ENCODE data around the gene LRP4. TPM values are rescaled to one million over a fixed set of nuclear protein-coding genes. Genes with fewer than 3 reads are reported as not detected.

LRP4 gene
- polyA plus RNA-seq, 1 donor from 2014 or later, result not detected

DNA sequence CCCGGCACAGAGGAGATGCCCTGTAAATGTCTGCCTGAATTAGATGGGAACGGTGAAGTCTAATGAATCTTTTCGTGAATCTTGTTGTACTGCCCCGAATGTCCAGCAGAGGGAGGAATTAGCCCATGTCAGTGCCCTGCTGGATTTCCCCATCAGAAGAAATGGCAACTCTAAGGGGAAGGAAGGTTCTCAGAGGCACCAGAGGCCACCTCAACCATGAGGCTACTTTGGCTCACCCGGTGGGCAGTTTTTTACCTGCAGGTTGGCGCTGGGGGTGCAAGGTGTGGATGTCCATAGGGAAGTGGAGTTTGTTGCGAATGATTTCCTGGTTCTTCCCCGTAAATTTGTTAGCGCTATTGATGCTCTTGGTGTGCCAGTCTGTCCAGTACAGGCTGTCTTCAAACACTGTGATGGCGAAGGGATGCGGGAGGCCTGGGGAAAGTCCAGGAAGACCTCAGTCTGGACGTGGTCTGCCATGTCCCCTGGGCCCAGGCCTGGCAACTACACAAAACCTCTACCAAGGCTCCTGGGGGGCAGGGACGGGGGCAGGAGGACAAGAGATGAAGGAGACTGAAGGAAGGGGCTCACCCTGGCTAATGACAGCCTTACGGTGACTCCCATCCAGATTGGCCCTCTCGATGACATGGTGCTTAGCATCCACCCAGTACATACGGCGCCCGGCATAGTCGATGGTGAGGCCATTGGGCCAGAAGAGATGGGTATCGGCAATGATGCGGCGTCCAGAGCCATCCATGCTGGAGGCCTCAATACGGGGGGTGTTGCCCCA lies 28.5 kb downstream of the LRP4 start:
- H4K20me1 ChIP-seq (ENCODE audit: insufficient read depth), result no peaks in the 10 kb centered on the region
- H2AFZ ChIP-seq (ENCODE audit: low read depth, low read length), result no peak overlapping the region
- no peaks in the 10 kb centered on the region for H3K9me2 ChIP-seq (ENCODE audit: insufficient read depth, low read length)
- TF ChIP-seq SMC3 (conservative IDR thresholded peaks at IDR 0.05; ENCODE audit: poor library complexity) (peak; percentile 97), EZH2 (IDR thresholded peaks at IDR 0.05; ENCODE audit: borderline replicate concordance, insufficient read depth, low read length, poor library complexity, severe bottlenecking) (no peak), POLR2AphosphoS5 (IDR thresholded peaks at IDR 0.05) (no peak), MXI1 (conservative IDR thresholded peaks at IDR 0.05; ENCODE audit: poor library complexity, severe bottlenecking) (no peak), EP300 (conservative IDR thresholded peaks at IDR 0.05; ENCODE audit: poor library complexity, severe bottlenecking) (no peak), RAD21 (conservative IDR thresholded peaks at IDR 0.05) (peak; percentile 98), TAF1 (IDR thresholded peaks at IDR 0.05; ENCODE audit: low read depth) (no peak)
- TF ChIP-seq, protein P1, sequence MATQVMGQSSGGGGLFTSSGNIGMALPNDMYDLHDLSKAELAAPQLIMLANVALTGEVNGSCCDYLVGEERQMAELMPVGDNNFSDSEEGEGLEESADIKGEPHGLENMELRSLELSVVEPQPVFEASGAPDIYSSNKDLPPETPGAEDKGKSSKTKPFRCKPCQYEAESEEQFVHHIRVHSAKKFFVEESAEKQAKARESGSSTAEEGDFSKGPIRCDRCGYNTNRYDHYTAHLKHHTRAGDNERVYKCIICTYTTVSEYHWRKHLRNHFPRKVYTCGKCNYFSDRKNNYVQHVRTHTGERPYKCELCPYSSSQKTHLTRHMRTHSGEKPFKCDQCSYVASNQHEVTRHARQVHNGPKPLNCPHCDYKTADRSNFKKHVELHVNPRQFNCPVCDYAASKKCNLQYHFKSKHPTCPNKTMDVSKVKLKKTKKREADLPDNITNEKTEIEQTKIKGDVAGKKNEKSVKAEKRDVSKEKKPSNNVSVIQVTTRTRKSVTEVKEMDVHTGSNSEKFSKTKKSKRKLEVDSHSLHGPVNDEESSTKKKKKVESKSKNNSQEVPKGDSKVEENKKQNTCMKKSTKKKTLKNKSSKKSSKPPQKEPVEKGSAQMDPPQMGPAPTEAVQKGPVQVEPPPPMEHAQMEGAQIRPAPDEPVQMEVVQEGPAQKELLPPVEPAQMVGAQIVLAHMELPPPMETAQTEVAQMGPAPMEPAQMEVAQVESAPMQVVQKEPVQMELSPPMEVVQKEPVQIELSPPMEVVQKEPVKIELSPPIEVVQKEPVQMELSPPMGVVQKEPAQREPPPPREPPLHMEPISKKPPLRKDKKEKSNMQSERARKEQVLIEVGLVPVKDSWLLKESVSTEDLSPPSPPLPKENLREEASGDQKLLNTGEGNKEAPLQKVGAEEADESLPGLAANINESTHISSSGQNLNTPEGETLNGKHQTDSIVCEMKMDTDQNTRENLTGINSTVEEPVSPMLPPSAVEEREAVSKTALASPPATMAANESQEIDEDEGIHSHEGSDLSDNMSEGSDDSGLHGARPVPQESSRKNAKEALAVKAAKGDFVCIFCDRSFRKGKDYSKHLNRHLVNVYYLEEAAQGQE (IDR thresholded peaks at IDR 0.05; ENCODE audit: borderline replicate concordance), result no peak
- TF ChIP-seq, protein P2, sequence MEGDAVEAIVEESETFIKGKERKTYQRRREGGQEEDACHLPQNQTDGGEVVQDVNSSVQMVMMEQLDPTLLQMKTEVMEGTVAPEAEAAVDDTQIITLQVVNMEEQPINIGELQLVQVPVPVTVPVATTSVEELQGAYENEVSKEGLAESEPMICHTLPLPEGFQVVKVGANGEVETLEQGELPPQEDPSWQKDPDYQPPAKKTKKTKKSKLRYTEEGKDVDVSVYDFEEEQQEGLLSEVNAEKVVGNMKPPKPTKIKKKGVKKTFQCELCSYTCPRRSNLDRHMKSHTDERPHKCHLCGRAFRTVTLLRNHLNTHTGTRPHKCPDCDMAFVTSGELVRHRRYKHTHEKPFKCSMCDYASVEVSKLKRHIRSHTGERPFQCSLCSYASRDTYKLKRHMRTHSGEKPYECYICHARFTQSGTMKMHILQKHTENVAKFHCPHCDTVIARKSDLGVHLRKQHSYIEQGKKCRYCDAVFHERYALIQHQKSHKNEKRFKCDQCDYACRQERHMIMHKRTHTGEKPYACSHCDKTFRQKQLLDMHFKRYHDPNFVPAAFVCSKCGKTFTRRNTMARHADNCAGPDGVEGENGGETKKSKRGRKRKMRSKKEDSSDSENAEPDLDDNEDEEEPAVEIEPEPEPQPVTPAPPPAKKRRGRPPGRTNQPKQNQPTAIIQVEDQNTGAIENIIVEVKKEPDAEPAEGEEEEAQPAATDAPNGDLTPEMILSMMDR (IDR thresholded peaks at IDR 0.05; ENCODE audit: poor library complexity, severe bottlenecking), result peak; percentile 95
- H3K27me3 ChIP-seq (ENCODE audit: insufficient read depth, low read depth, low read length), result no peaks in the 10 kb centered on the region
- no peaks in the 10 kb centered on the region for H3K79me2 ChIP-seq (replicated peaks; ENCODE audit: insufficient read depth, low read length)
- H3K4me2 ChIP-seq (ENCODE audit: low read length), result no peak overlapping the region
- no peak overlapping the region for H3K27ac ChIP-seq (ENCODE audit: low read length)
- H3K9ac ChIP-seq (ENCODE audit: low read length), result no peak overlapping the region
- H3K4me3 ChIP-seq (ENCODE audit: low read length), result no peak overlapping the region
- H3K36me3 ChIP-seq (ENCODE audit: insufficient read depth, low read length), result no peaks in the 10 kb centered on the region
- no peaks in the 10 kb centered on the region for H3F3A ChIP-seq (ENCODE audit: insufficient read depth, low read length, poor library complexity, severe bottlenecking)
- no peaks in the 10 kb centered on the region for H3K9me3 ChIP-seq (ENCODE audit: low read length)

DNA sequence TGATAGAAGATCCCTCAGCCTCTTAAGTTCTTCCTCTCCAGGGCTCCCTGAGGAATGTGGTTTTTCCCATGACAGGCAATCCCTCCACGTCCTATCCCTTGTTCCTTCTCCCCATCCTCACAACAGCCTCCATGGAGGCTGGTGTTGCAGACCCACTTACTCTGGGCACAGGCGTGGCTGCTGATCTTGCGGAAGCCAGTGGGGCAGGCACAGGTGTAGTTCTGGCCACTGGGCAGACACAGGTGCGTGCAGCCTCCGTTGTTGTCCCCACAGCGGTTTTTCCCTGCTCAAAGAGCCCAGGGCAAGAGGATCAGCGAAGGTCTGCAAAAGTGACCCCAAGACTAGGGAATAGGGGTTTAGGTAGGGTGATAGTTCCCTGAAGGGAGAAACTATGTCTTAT lies 29.1 kb downstream of the LRP4 start:
- Histone ChIP-seq H3K27me3 (ENCODE audit: insufficient read depth, low read depth, low read length) (no peaks in the 10 kb centered on the region), H3K9me2 (ENCODE audit: insufficient read depth, low read length) (no peaks in the 10 kb centered on the region), H3K36me3 (ENCODE audit: insufficient read depth, low read length) (no peaks in the 10 kb centered on the region), H3K4me2 (ENCODE audit: low read length) (no peak overlapping the region), H4K20me1 (ENCODE audit: insufficient read depth) (no peaks in the 10 kb centered on the region), H3K4me3 (ENCODE audit: low read length) (no peak overlapping the region), H3K9ac (ENCODE audit: low read length) (no peak overlapping the region), H3K79me2 (replicated peaks; ENCODE audit: insufficient read depth, low read length) (no peaks in the 10 kb centered on the region), H2AFZ (ENCODE audit: low read depth, low read length) (no peak overlapping the region), H3F3A (ENCODE audit: insufficient read depth, low read length, poor library complexity, severe bottlenecking) (no peaks in the 10 kb centered on the region), H3K9me3 (ENCODE audit: low read length) (no peaks in the 10 kb centered on the region), H3K27ac (ENCODE audit: low read length) (no peak overlapping the region)
- no peak for TF ChIP-seq SMC3 (conservative IDR thresholded peaks at IDR 0.05; ENCODE audit: poor library complexity)
- no peak for TF ChIP-seq EZH2 (IDR thresholded peaks at IDR 0.05; ENCODE audit: borderline replicate concordance, insufficient read depth, low read length, poor library complexity, severe bottlenecking)
- no peak for TF ChIP-seq TAF1 (IDR thresholded peaks at IDR 0.05; ENCODE audit: low read depth)
- TF ChIP-seq MXI1 (conservative IDR thresholded peaks at IDR 0.05; ENCODE audit: poor library complexity, severe bottlenecking), result no peak
- TF ChIP-seq, protein P1 (IDR thresholded peaks at IDR 0.05; ENCODE audit: borderline replicate concordance), result no peak
- no peak for TF ChIP-seq RAD21 (conservative IDR thresholded peaks at IDR 0.05)
- TF ChIP-seq, protein P2 (IDR thresholded peaks at IDR 0.05; ENCODE audit: poor library complexity, severe bottlenecking), result no peak
- TF ChIP-seq EP300 (conservative IDR thresholded peaks at IDR 0.05; ENCODE audit: poor library complexity, severe bottlenecking), result no peak
- TF ChIP-seq POLR2AphosphoS5 (IDR thresholded peaks at IDR 0.05), result no peak
